ENCODE measurements around the gene STK25.

GRCh38 chr2:241539616-241540374 lies 31.4 kb upstream of the STK25 start:
- TF ChIP-seq POLR2A (IDR thresholded peaks at IDR 0.05) (no peak), CTCF (IDR thresholded peaks at IDR 0.05 in 8 of 11, conservative IDR thresholded peaks at IDR 0.05 in 3 of 11) (no peak)
